Hepatocyte (in vitro differentiated cells): ENCODE measurements around the gene FBXO48. TPM values are rescaled to one million over a fixed set of nuclear protein-coding genes. Genes with fewer than 3 reads are reported as not detected.

Source experiments
- DNase-seq: peaks from one replicate; pipeline ENCODE4 v3.0.0-alpha.2; 2016; ENCODE audit warnings: low spot score
- H2AFZ ChIP-seq: fragments of 200-600 bp; sonication (generic); 2 replicates; pipeline ENCODE4 v1.6.0; 2016; ENCODE audit warnings: antibody characterized with exemption, mild to moderate bottlenecking
- H3K27ac ChIP-seq: fragments of 200-600 bp; sonication (generic); 2 replicates; pipeline ENCODE4 v1.5.1; 2016; ENCODE audit warnings: mild to moderate bottlenecking
- H3K27me3 ChIP-seq: fragments of 200-600 bp; sonication (generic); 2 replicates; pipeline ENCODE4 v1.6.1; 2016
- H3K36me3 ChIP-seq: fragments of 200-600 bp; sonication (generic); replicated peaks from 2 replicates; pipeline ENCODE4 v1.5.1; 2016; ENCODE audit warnings: low read depth; ENCODE audit not compliant: insufficient read depth
- H3K4me1 ChIP-seq: fragments of 200-600 bp; sonication (generic); 2 replicates; pipeline ENCODE4 v1.5.1; 2016; ENCODE audit warnings: mild to moderate bottlenecking, moderate library complexity; ENCODE audit not compliant: insufficient read depth
- H3K4me2 ChIP-seq: fragments of 200-600 bp; sonication (generic); 2 replicates; pipeline ENCODE4 v1.6.0; 2016
- H3K4me3 ChIP-seq: fragments of 200-600 bp; sonication (generic); 2 replicates; pipeline ENCODE4 v1.5.1; 2016; ENCODE audit warnings: mild to moderate bottlenecking
- H3K79me2 ChIP-seq: fragments of 200-600 bp; sonication (generic); 2 replicates; pipeline ENCODE4 v1.6.0; 2017; ENCODE audit warnings: mild to moderate bottlenecking
- H3K9me2 ChIP-seq: fragments of 200-600 bp; sonication (generic); replicated peaks from 2 replicates; pipeline ENCODE4 v1.6.0; 2017; ENCODE audit warnings: mild to moderate bottlenecking; ENCODE audit not compliant: insufficient read depth
- H3K9me3 ChIP-seq: fragments of 200-600 bp; sonication (generic); 2 replicates; pipeline ENCODE4 v1.5.1; 2016; ENCODE audit warnings: low read depth, mild to moderate bottlenecking
- H4K20me1 ChIP-seq: fragments of 200-600 bp; sonication (generic); 2 replicates; pipeline ENCODE4 v1.6.0; 2016; ENCODE audit warnings: mild to moderate bottlenecking; ENCODE audit not compliant: insufficient read depth, poor library complexity, severe bottlenecking
- CTCF ChIP-seq: fragments of 200-600 bp; sonication (generic); IDR thresholded peaks from 2 replicates; pipeline ENCODE4 v1.5.1; 2016; ENCODE audit warnings: antibody characterized with exemption, mild to moderate bottlenecking; ENCODE audit not compliant: poor library complexity
- EZH2 ChIP-seq: fragments of 200-600 bp; sonication (generic); IDR thresholded peaks from 2 replicates; pipeline ENCODE4 v1.6.1; 2016; ENCODE audit warnings: antibody characterized with exemption, mild to moderate bottlenecking, borderline replicate concordance
- EZH2phosphoT487 ChIP-seq: fragments of 200-600 bp; sonication (generic); IDR thresholded peaks from one replicate; pipeline ENCODE4 v1.6.1; 2018; ENCODE audit warnings: antibody characterized with exemption, mild to moderate bottlenecking, low read depth, moderate library complexity; ENCODE audit not compliant: unreplicated experiment, severe bottlenecking
- WGBS: methylation state at CpG from one replicate; pipeline ENCODE4 v1.1.6; 2016; ENCODE audit warnings: low lambda C conversion rate; ENCODE audit errors: missing lambda C conversion rate; 5-methylcytosine and 5-hydroxymethylcytosine counted together
- polyA plus RNA-seq: library from polyadenylated mRNA; unstranded; fragments of >200 nt; fragmentation: Nextera tagmentation; extraction: Ambion mirVana; gene quantifications from 2 replicates; pipeline ENCODE4 v1.2.1, GENCODE V29; 2016
- total RNA-seq: library from RNA; depleted of rRNA; stranded (reverse); fragments of >200 nt; gene quantifications from 2 replicates; pipeline ENCODE4 v1.2.3, GENCODE V29; 2014

The FBXO48 gene
- total and polyA plus RNA-seq, 2 experiments from 2014 or later, result 0.36 to 0.83 TPM

GRCh38 chr2:68414452-68414851 is 52.6 kb downstream of the FBXO48 start:
- H3K4me2 ChIP-seq, result no peak overlapping the region
- H3K9me2 ChIP-seq, result no peaks in the 10 kb centered on the region
- no peak for DNase-seq
- no peaks in the 10 kb centered on the region for H3K4me1 ChIP-seq
- no peaks in the 10 kb centered on the region for H3K9me3 ChIP-seq
- H3K27ac ChIP-seq, result no peak overlapping the region
- H2AFZ ChIP-seq, result no peak overlapping the region
- H3K27me3 ChIP-seq, result no peaks in the 10 kb centered on the region
- no peaks in the 10 kb centered on the region for H4K20me1 ChIP-seq
- TF ChIP-seq EZH2 (no peak), EZH2phosphoT487 (no peak), CTCF (no peak)
- no peaks in the 10 kb centered on the region for H3K36me3 ChIP-seq
- no peaks in the 10 kb centered on the region for H3K79me2 ChIP-seq
- H3K4me3 ChIP-seq, result no peak overlapping the region

DNA sequence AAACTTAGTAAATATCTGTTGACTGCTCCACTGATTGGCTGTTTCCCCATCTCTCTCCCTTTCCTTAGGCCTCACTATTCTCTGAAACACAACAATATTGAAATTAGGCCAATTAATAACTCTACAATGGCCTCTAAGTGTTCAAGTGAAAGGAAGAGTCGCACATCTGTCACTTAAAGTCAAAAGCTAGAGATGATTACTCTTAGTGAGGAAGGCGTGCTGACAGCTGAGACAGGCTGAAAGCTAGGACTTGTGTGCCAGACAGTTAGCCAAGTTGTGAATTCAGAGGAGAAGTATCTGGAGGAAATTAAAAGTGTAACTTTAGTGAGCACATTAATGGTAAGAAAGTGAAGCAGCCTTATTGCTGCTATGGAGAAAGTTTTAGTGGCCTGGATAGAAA is 53.6 kb downstream of the FBXO48 start:
- no peak overlapping the region for H2AFZ ChIP-seq
- H4K20me1 ChIP-seq, result no peaks in the 10 kb centered on the region
- H3K9me3 ChIP-seq, result no peaks in the 10 kb centered on the region
- WGBS, result 89% methylated on average over 2 of the region's 2 CpGs
- no peaks in the 10 kb centered on the region for H3K27me3 ChIP-seq
- no peaks in the 10 kb centered on the region for H3K4me1 ChIP-seq
- H3K27ac ChIP-seq, result no peak overlapping the region
- H3K9me2 ChIP-seq, result no peaks in the 10 kb centered on the region
- no peak for TF ChIP-seq EZH2
- no peak for TF ChIP-seq EZH2phosphoT487
- no peak for TF ChIP-seq CTCF
- no peak overlapping the region for H3K4me3 ChIP-seq
- no peaks in the 10 kb centered on the region for H3K36me3 ChIP-seq
- no peak overlapping the region for H3K4me2 ChIP-seq
- H3K79me2 ChIP-seq, result no peaks in the 10 kb centered on the region
- no peak for DNase-seq

DNA sequence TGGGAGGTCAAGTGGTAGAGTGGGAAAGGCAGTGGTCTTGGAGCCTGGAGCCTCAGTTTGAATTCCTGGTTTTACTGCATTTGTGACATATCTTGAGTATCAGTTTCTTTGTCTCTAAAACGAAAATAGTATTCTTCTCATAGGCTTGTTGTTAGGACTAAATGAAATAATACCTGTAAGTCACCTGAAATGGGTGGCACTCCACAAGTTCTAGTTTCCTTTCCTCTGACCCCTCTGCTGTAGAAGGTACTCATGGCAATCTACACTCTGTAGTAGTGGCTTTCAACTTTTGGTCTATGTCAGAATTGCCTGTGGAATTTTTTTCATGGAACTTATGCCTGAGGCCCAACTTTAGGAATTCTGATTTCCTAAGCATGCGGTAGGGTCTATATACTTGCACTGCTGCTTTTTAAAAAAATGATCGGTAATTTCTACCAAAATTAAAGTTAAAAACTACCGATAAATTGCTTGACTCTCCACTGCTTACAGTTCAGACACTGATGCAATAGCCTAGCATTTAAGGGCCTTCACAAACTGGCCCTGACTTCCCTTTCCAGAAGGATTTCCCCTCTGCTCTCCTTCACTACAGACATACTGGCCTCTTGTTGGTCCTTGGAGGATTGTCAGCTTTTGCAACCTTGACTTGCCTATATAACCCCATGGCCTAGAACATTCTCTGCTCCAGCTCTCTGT is 54.8 kb downstream of the FBXO48 start:
- H3K27ac ChIP-seq, result no peak overlapping the region
- no peak for DNase-seq
- H2AFZ ChIP-seq, result no peak overlapping the region
- H3K79me2 ChIP-seq, result no peaks in the 10 kb centered on the region
- no peaks in the 10 kb centered on the region for H3K4me1 ChIP-seq
- no peak overlapping the region for H3K4me2 ChIP-seq
- H4K20me1 ChIP-seq, result no peaks in the 10 kb centered on the region
- no peak overlapping the region for H3K4me3 ChIP-seq
- H3K27me3 ChIP-seq, result no peaks in the 10 kb centered on the region
- 53% methylated on average over 4 of the region's 4 CpGs for WGBS
- H3K9me3 ChIP-seq, result no peaks in the 10 kb centered on the region
- no peaks in the 10 kb centered on the region for H3K9me2 ChIP-seq
- no peaks in the 10 kb centered on the region for H3K36me3 ChIP-seq
- TF ChIP-seq EZH2 (no peak), CTCF (no peak), EZH2phosphoT487 (no peak)
